MM.1S (cell line): ENCODE measurements around the gene BMERB1.

Source experiments
- DNase-seq: peaks from one replicate; pipeline ENCODE4 v3.0.0-alpha.2; 2015
- H2AFZ ChIP-seq: fragments of 300-600 bp; sonication (generic); 2 replicates; pipeline ENCODE4 v1.6.0; 2016; ENCODE audit warnings: antibody characterized with exemption, low read length
- H3F3A ChIP-seq: fragments of 300-600 bp; sonication (generic); 2 replicates; pipeline ENCODE4 v1.6.1; 2016; ENCODE audit warnings: mild to moderate bottlenecking, antibody characterized with exemption, low read length, moderate library complexity, mixed read lengths; ENCODE audit not compliant: insufficient read depth
- H3K27ac ChIP-seq: fragments of 300-600 bp; sonication (generic); 2 replicates; pipeline ENCODE4 v1.5.1; 2016; ENCODE audit warnings: mild to moderate bottlenecking, low read length
- H3K27me3 ChIP-seq: fragments of 300-600 bp; sonication (generic); replicated peaks from 2 replicates; pipeline ENCODE4 v1.6.0; 2016; ENCODE audit warnings: low read length; ENCODE audit not compliant: insufficient read depth
- H3K36me3 ChIP-seq: fragments of 300-600 bp; sonication (generic); replicated peaks from 2 replicates; pipeline ENCODE4 v1.6.1; 2016; ENCODE audit warnings: mild to moderate bottlenecking, low read length, mixed read lengths; ENCODE audit not compliant: insufficient read depth
- H3K4me1 ChIP-seq: fragments of 300-600 bp; sonication (generic); 2 replicates; pipeline ENCODE4 v1.6.1; 2016; ENCODE audit warnings: low read length, mixed read lengths
- H3K4me2 ChIP-seq: fragments of 300-600 bp; sonication (generic); 2 replicates; pipeline ENCODE4 v1.6.0; 2016; ENCODE audit warnings: low read depth, low read length
- H3K4me3 ChIP-seq: fragments of 300-600 bp; sonication (generic); 2 replicates; pipeline ENCODE4 v1.5.1; 2016; ENCODE audit warnings: low read length, mixed read lengths
- H3K79me2 ChIP-seq: fragments of 300-600 bp; sonication (generic); 2 replicates; pipeline ENCODE4 v1.6.1; 2016; ENCODE audit warnings: mixed run types, low read length, mixed read lengths
- H3K9ac ChIP-seq: fragments of 300-600 bp; sonication (generic); 2 replicates; pipeline ENCODE4 v1.6.1; 2016; ENCODE audit warnings: low read length, mixed read lengths
- H3K9me2 ChIP-seq: fragments of 300-600 bp; sonication (generic); replicated peaks from 2 replicates; pipeline ENCODE4 v1.6.1; 2016; ENCODE audit warnings: mild to moderate bottlenecking, low read length, mixed read lengths; ENCODE audit not compliant: insufficient read depth
- H3K9me3 ChIP-seq: fragments of 300-600 bp; sonication (generic); replicated peaks from 2 replicates; pipeline ENCODE4 v1.6.1; 2016; ENCODE audit warnings: mild to moderate bottlenecking, low read length, mixed read lengths; ENCODE audit not compliant: insufficient read depth
- H4K20me1 ChIP-seq: fragments of 300-600 bp; sonication (generic); 2 replicates; pipeline ENCODE4 v1.6.1; 2016; ENCODE audit warnings: mild to moderate bottlenecking, low read length, moderate library complexity, mixed read lengths; ENCODE audit not compliant: insufficient read depth
- CTCF ChIP-seq: fragments of 300-600 bp; sonication (generic); IDR thresholded peaks from 2 replicates; pipeline ENCODE4 v1.5.1; 2016; ENCODE audit warnings: antibody characterized with exemption, low read length, mixed read lengths
- EZH2 ChIP-seq: fragments of 300-600 bp; sonication (generic); optimal IDR thresholded peaks from 2 replicates; pipeline ENCODE3; 2017; ENCODE audit warnings: low read depth, mild to moderate bottlenecking, antibody characterized with exemption, low read length, mixed read lengths
- EZH2phosphoT487 ChIP-seq: fragments of 300-600 bp; sonication (generic); IDR thresholded peaks from 2 replicates; pipeline ENCODE4 v1.6.1; 2018; ENCODE audit warnings: antibody characterized with exemption, low read length

Gene BMERB1

GRCh38 chr16:15494236-15494635 lies 59.8 kb downstream of the BMERB1 start:
- H3K9me3 ChIP-seq: no peaks in the 10 kb centered on the region
- TF ChIP-seq EZH2: no peak
- TF ChIP-seq EZH2phosphoT487: no peak
- TF ChIP-seq CTCF: no peak
- no peak overlapping the region for H3K27ac ChIP-seq
- H3F3A ChIP-seq: no peaks in the 10 kb centered on the region
- no peak overlapping the region for H3K9ac ChIP-seq
- H3K27me3 ChIP-seq: no peaks in the 10 kb centered on the region
- H3K9me2 ChIP-seq: no peaks in the 10 kb centered on the region
- H4K20me1 ChIP-seq: no peaks in the 10 kb centered on the region
- no peaks in the 10 kb centered on the region for H3K79me2 ChIP-seq
- no peak overlapping the region for H3K4me3 ChIP-seq
- no peaks in the 10 kb centered on the region for H3K4me1 ChIP-seq
- no peak overlapping the region for H3K4me2 ChIP-seq
- DNase-seq: no peak
- no peaks in the 10 kb centered on the region for H3K36me3 ChIP-seq
- H2AFZ ChIP-seq: no peak overlapping the region

- H3K4me3 ChIP-seq: no peak overlapping the region
- no peaks in the 10 kb centered on the region for H3K4me1 ChIP-seq
- no peaks in the 10 kb centered on the region for H3K79me2 ChIP-seq
- no peak for DNase-seq
- no peaks in the 10 kb centered on the region for H3K36me3 ChIP-seq
- no peak overlapping the region for H2AFZ ChIP-seq
- no peak overlapping the region for H3K9ac ChIP-seq
- TF ChIP-seq EZH2: no peak
- no peak for TF ChIP-seq CTCF
- TF ChIP-seq EZH2phosphoT487: no peak
- no peaks in the 10 kb centered on the region for H3K27me3 ChIP-seq
- H4K20me1 ChIP-seq: no peaks in the 10 kb centered on the region
- H3K9me3 ChIP-seq: no peaks in the 10 kb centered on the region
- no peaks in the 10 kb centered on the region for H3F3A ChIP-seq
- no peaks in the 10 kb centered on the region for H3K9me2 ChIP-seq
- H3K4me2 ChIP-seq: no peak overlapping the region
- no peak overlapping the region for H3K27ac ChIP-seq
Observed at GRCh38 chr16:15495898-15496297, 61.5 kb downstream of the BMERB1 start.

GRCh38 chr16:15498427-15499175 lies 64.2 kb downstream of the BMERB1 start:
- H3K9me3 ChIP-seq: no peaks in the 10 kb centered on the region
- no peaks in the 10 kb centered on the region for H3F3A ChIP-seq
- no peak overlapping the region for H3K4me3 ChIP-seq
- no peak overlapping the region for H3K9ac ChIP-seq
- H3K27ac ChIP-seq: no peak overlapping the region
- H3K27me3 ChIP-seq: no peaks in the 10 kb centered on the region
- H4K20me1 ChIP-seq: no peaks in the 10 kb centered on the region
- no peaks in the 10 kb centered on the region for H3K9me2 ChIP-seq
- H3K4me2 ChIP-seq: no peak overlapping the region
- H3K36me3 ChIP-seq: no peaks in the 10 kb centered on the region
- TF ChIP-seq CTCF: no peak
- TF ChIP-seq EZH2: no peak
- no peak for TF ChIP-seq EZH2phosphoT487
- no peak for DNase-seq
- H3K4me1 ChIP-seq: no peaks in the 10 kb centered on the region
- no peaks in the 10 kb centered on the region for H3K79me2 ChIP-seq
- no peak overlapping the region for H2AFZ ChIP-seq
